Measurements from ENCODE around the gene TTC29.
"Not testable (repeated sequence)": the region's sequence is repeated elsewhere in the genome, so short reads cannot be mapped to it uniquely, and the experiment has no call there.

- not testable (repeated sequence) for TF ChIP-seq ZNF530 (tag by site-specific recombination; IDR thresholded peaks at IDR 0.05; ENCODE audit: low read depth); CTCF (tag by site-specific recombination; IDR thresholded peaks at IDR 0.05); ZNF654 (tag by site-specific recombination; IDR thresholded peaks at IDR 0.05; ENCODE audit: low read depth); ZNF549 (tag by site-specific recombination; IDR thresholded peaks at IDR 0.05); ELK4 (IDR thresholded peaks at IDR 0.05; ENCODE audit: borderline replicate concordance, low read depth, low read length); YY1 (tag by site-specific recombination; IDR thresholded peaks at IDR 0.05)
Observed at GRCh38 chr4:146822980-146823379, 122.7 kb downstream of the TTC29 start.

Data from HEK293 (cell line).